ENCODE results near the gene MOGAT1. TPM values are rescaled to one million over a fixed set of nuclear protein-coding genes. Genes with fewer than 3 reads are reported as not detected.
A peak's percentile ranks its signal among the peaks of the same experiment; 100 is the strongest.
"Not testable (repeated sequence)": the region's sequence is repeated elsewhere in the genome, so short reads cannot be mapped to it uniquely, and the experiment has no call there.

MOGAT1 gene
- total RNA-seq, 1 experiment from 2014 or later = 51.2 TPM

- Mint-ChIP-seq H3K27ac (ENCODE audit: unreplicated experiment) (peak overlapping the region; percentile 39), H3K36me3 (ENCODE audit: insufficient read depth, unreplicated experiment) (peaks cover 98% of the 10 kb centered on the region), H3K9me3 (ENCODE audit: low read depth, unreplicated experiment) (peaks cover 3% of the 10 kb centered on the region), H3K4me3 (ENCODE audit: low read depth, unreplicated experiment) (no peak overlapping the region), H3K4me1 (ENCODE audit: low read depth, unreplicated experiment) (no peaks in the 10 kb centered on the region), H3K27me3 (ENCODE audit: unreplicated experiment) (no peaks in the 10 kb centered on the region)
- no peak for TF ChIP-seq CTCF (IDR thresholded peaks at IDR 0.05; ENCODE audit: unreplicated experiment)
- BruUV-seq (replicated peaks) = no TSS peak
- CTCF ChIA-PET = no interaction called here
- no peak for DNase-seq
- intact Hi-C loops (cut with micrococcal nuclease; ENCODE audit: unreplicated experiment) = no loop called here
Measured at GRCh38 chr2:222715742-222716141, 44.3 kb downstream of the MOGAT1 start.

DNA sequence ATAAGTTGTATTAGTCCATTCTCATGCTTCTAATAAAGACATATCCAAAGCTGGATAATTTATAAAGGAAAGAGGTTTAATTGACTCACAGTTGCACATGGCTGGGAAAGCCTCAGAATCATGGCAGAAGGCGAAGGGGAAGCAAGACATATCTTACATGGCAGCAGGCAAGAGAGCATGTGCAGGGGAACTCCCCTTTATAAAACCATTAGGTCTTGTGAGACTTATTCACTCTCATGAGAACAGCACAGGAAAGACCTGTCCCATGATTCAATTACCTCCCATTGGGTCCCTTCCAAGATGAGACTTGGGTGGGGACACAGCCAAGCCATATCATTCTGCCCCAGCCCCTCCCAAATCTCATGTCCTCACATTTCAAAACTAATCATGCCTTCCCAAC lies 48.3 kb downstream of the MOGAT1 start:
- Mint-ChIP-seq H3K36me3 (ENCODE audit: insufficient read depth, unreplicated experiment) (peaks cover 90% of the 10 kb centered on the region), H3K27ac (ENCODE audit: unreplicated experiment) (peak overlapping the region; percentile 77)
- H3K4me1 Mint-ChIP-seq (ENCODE audit: low read depth, unreplicated experiment); H3K4me3 Mint-ChIP-seq (ENCODE audit: low read depth, unreplicated experiment); CTCF ChIA-PET; BruUV-seq (replicated peaks); H3K27me3 Mint-ChIP-seq (ENCODE audit: unreplicated experiment); H3K9me3 Mint-ChIP-seq (ENCODE audit: low read depth, unreplicated experiment); DNase-seq; intact Hi-C loops (cut with micrococcal nuclease; ENCODE audit: unreplicated experiment): not testable (repeated sequence)

- peak overlapping the region; percentile 77 for H3K27ac Mint-ChIP-seq (ENCODE audit: unreplicated experiment)
- intact Hi-C loops (cut with micrococcal nuclease; ENCODE audit: unreplicated experiment); H3K9me3 Mint-ChIP-seq (ENCODE audit: low read depth, unreplicated experiment); BruUV-seq (replicated peaks); H3K27me3 Mint-ChIP-seq (ENCODE audit: unreplicated experiment); H3K4me3 Mint-ChIP-seq (ENCODE audit: low read depth, unreplicated experiment); DNase-seq; CTCF ChIA-PET; H3K4me1 Mint-ChIP-seq (ENCODE audit: low read depth, unreplicated experiment): not testable (repeated sequence)
- peaks cover 80% of the 10 kb centered on the region for H3K36me3 Mint-ChIP-seq (ENCODE audit: insufficient read depth, unreplicated experiment)
Measured at GRCh38 chr2:222721597-222721996, 50.1 kb downstream of the MOGAT1 start.

GRCh38 chr2:222722327-222722946 lies 51.0 kb downstream of the MOGAT1 start:
- Mint-ChIP-seq H3K27me3 (ENCODE audit: unreplicated experiment) (no peaks in the 10 kb centered on the region), H3K36me3 (ENCODE audit: insufficient read depth, unreplicated experiment) (peaks cover 76% of the 10 kb centered on the region), H3K27ac (ENCODE audit: unreplicated experiment) (peak overlapping the region; percentile 77), H3K9me3 (ENCODE audit: low read depth, unreplicated experiment) (peaks cover 9% of the 10 kb centered on the region), H3K4me1 (ENCODE audit: low read depth, unreplicated experiment) (no peaks in the 10 kb centered on the region), H3K4me3 (ENCODE audit: low read depth, unreplicated experiment) (no peak overlapping the region)
- TF ChIP-seq CTCF (IDR thresholded peaks at IDR 0.05; ENCODE audit: unreplicated experiment) = no peak
- BruUV-seq (replicated peaks) = no TSS peak
- DNase-seq = no peak
- CTCF ChIA-PET = interaction anchor here (0.7 kb wide), 1 partner anchor 152 kb away, joined by 3 read pairs; no protein-coding TSS in a partner anchor
- intact Hi-C loops (cut with micrococcal nuclease; ENCODE audit: unreplicated experiment) = no loop called here

DNA sequence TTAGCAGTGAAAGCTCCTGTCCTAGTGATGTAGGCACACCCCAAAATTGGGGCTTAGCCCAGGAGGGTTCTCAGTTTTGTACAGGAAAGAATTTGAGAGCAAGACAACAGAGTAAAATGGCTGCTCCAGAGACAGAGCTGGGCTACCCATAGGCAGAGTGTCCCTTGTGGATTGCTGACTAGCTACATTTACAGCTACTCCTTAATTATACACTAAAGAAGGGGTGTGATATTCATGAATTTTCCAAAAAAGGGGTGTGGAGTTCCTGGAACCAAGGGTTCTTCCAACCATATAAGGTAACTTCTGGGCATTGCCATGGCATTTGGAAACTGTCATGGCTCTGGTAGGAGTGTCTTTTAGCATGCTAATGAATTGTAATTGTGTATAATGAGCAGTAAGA lies 52.8 kb downstream of the MOGAT1 start:
- no peaks in the 10 kb centered on the region for H3K4me1 Mint-ChIP-seq (ENCODE audit: low read depth, unreplicated experiment)
- H3K27me3 Mint-ChIP-seq (ENCODE audit: unreplicated experiment) = no peaks in the 10 kb centered on the region
- H3K4me3 Mint-ChIP-seq (ENCODE audit: low read depth, unreplicated experiment) = no peak overlapping the region
- TF ChIP-seq CTCF (IDR thresholded peaks at IDR 0.05; ENCODE audit: unreplicated experiment) = no peak
- H3K27ac Mint-ChIP-seq (ENCODE audit: unreplicated experiment) = peak overlapping the region; percentile 40
- CTCF ChIA-PET = no interaction called here
- H3K9me3 Mint-ChIP-seq (ENCODE audit: low read depth, unreplicated experiment) = peaks cover 7% of the 10 kb centered on the region
- intact Hi-C loops (cut with micrococcal nuclease; ENCODE audit: unreplicated experiment) = no loop called here
- BruUV-seq (replicated peaks) = no TSS peak
- no peak for DNase-seq
- H3K36me3 Mint-ChIP-seq (ENCODE audit: insufficient read depth, unreplicated experiment) = peaks cover 66% of the 10 kb centered on the region
